Panc1 (cell line): ENCODE data around the gene AMFR. TPM values are rescaled to one million over a fixed set of nuclear protein-coding genes. Genes with fewer than 3 reads are reported as not detected.

Experiments
- ATAC-seq: fragments of 200-7000 bp; cut with Tn5 transposase; 2 replicates; pipeline ENCODE4 v1.9.1; 2020; ENCODE audit warnings: mild to moderate bottlenecking, moderate library complexity
- BruUV-seq: library from RNA; stranded (reverse); fragments of 400-500 nt; replicated peaks from 2 replicates; lab custom pipeline; 2021; lab: Mats Ljungman, UMichigan
- CTCF ChIA-PET: fragments of 300-600 bp; sonication (Branson Sonifier 250); formaldehyde crosslinking; loops from one replicate; lab custom pipeline; 2022; ENCODE audit warnings: antibody characterized with exemption; lab: Charles Lee
- POLR2A ChIA-PET: fragments of 300-600 bp; sonication (Branson Sonifier 250); formaldehyde crosslinking; loops from one replicate; lab custom pipeline; 2022; ENCODE audit warnings: antibody characterized with exemption; lab: Charles Lee
- DNase-seq: peaks from one replicate; pipeline ENCODE4 v3.0.0-alpha.2; 2010; ENCODE audit warnings: low read depth, low spot score
- H3K27ac ChIP-seq: 2 replicates; pipeline ENCODE4 v1.5.1; 2011; ENCODE audit warnings: mild to moderate bottlenecking, low read length, inconsistent platforms
- H3K27me3 ChIP-seq: fragments of 200-500 bp; sonication (Bioruptor generic); 2 replicates; pipeline ENCODE4 v1.6.0; 2014; ENCODE audit warnings: low read length, inconsistent platforms; ENCODE audit not compliant: control insufficient read depth, insufficient read depth
- H3K36me3 ChIP-seq: fragments of 200-500 bp; sonication (Bioruptor generic); 2 replicates; pipeline ENCODE4 v1.5.1; 2014; ENCODE audit warnings: inconsistent platforms, mild to moderate bottlenecking, low read length, moderate library complexity; ENCODE audit not compliant: control insufficient read depth, insufficient read depth
- H3K4me1 ChIP-seq: 2 replicates; pipeline ENCODE4 v1.5.1; 2011; ENCODE audit warnings: inconsistent platforms, mild to moderate bottlenecking, low read length, moderate library complexity; ENCODE audit not compliant: control insufficient read depth, insufficient read depth
- H3K4me3 ChIP-seq, 2 experiments: 2 replicates each; pipeline ENCODE4 v1.5.1; 2011 to 2012; ENCODE audit warnings: low read depth in 2 of 2, low read length in 2 of 2, mild to moderate bottlenecking in 2 of 2, inconsistent platforms in 1 of 2, moderate library complexity in 1 of 2
- H3K9me3 ChIP-seq: fragments of 200-500 bp; sonication (Bioruptor generic); 2 replicates; pipeline ENCODE4 v1.5.1; 2014; ENCODE audit warnings: low read depth, mild to moderate bottlenecking, inconsistent platforms, low read length, moderate library complexity; ENCODE audit not compliant: control insufficient read depth, insufficient read depth
- POLR2AphosphoS5 ChIP-seq: IDR thresholded peaks from 2 replicates; pipeline ENCODE4 v1.6.1; 2012; ENCODE audit warnings: mild to moderate bottlenecking, low read depth, low read length, moderate library complexity
- SIN3A ChIP-seq: IDR thresholded peaks from 2 replicates; pipeline ENCODE4 v1.6.1; 2012; ENCODE audit warnings: low read depth, mild to moderate bottlenecking, low read length, moderate library complexity, borderline replicate concordance; ENCODE audit not compliant: insufficient read depth
- TCF7L2 ChIP-seq: IDR thresholded peaks from 2 replicates; pipeline ENCODE4 v1.6.1; 2011; ENCODE audit warnings: mild to moderate bottlenecking, low read depth, low read length, inconsistent platforms
- in situ Hi-C: cut with HindIII; loops from 2 replicates; pipeline ENCODE4 v1.10.0; 2016; ENCODE audit warnings: low sequenced_read_pairs, low pct_unique_long_range_greater_than_20kb
- intact Hi-C: fragments of 100-400 bp; cut with micrococcal nuclease; formaldehyde crosslinking; loops from one replicate; pipeline ENCODE4 v1.10.0; 2022; ENCODE audit not compliant: unreplicated experiment
- total RNA-seq: library from RNA; stranded (reverse); gene quantifications from one replicate; pipeline ENCODE4 v1.2.1, GENCODE V29; 2021; ENCODE audit not compliant: unreplicated experiment
- TF ChIP-seq, protein P1 (sequence below): fragments of 450-650 bp; IDR thresholded peaks from 2 replicates; pipeline ENCODE4 v1.5.1; 2017; ENCODE audit warnings: mild to moderate bottlenecking
- TF ChIP-seq, protein P2 (sequence below), 2 experiments: IDR thresholded peaks; 2 replicates each; pipeline ENCODE4 v1.6.1; 2011 to 2012; ENCODE audit warnings: low read depth in 2 of 2, control low read depth in 1 of 2, low read length in 1 of 2, mild to moderate bottlenecking in 1 of 2, moderate library complexity in 1 of 2; ENCODE audit not compliant: insufficient read depth in 1 of 2

AMFR gene
- total RNA-seq, 1 experiment from 2014 or later: 89.6 TPM

DNA sequence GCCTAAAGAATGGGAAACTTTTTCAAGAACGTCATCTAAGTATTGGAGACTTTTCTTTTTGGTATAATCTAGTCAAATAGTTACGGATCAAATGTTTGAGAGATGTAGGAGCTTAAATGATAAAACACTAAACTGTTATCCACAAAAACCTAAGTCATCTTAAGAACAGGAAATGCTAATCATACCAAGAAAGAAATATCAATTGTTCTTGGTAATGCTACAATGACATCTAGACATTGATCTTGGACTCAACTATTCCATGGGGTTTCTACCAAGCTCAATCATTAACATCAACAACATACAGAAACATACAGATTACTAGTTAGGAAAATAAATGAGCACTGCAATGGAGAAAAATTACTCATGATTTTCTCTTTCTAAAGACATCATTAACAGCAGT lies 21.9 kb upstream of the AMFR start:
- ATAC-seq: no peak
- Histone ChIP-seq H3K27me3 (no peaks in the 10 kb centered on the region), H3K4me3 (no peak overlapping the region), H3K36me3 (peaks cover 16% of the 10 kb centered on the region), H3K9me3 (no peaks in the 10 kb centered on the region), H3K4me1 (peaks cover 16% of the 10 kb centered on the region), H3K27ac (no peak overlapping the region)
- DNase-seq: no peak
- intact Hi-C loops: no loop called here
- in situ Hi-C loops: no loop called here
- ChIA-PET POLR2A (no interaction called here), CTCF (no interaction called here)
- BruUV-seq: no TSS peak
- no peak for TF ChIP-seq POLR2AphosphoS5
- TF ChIP-seq, protein P1, sequence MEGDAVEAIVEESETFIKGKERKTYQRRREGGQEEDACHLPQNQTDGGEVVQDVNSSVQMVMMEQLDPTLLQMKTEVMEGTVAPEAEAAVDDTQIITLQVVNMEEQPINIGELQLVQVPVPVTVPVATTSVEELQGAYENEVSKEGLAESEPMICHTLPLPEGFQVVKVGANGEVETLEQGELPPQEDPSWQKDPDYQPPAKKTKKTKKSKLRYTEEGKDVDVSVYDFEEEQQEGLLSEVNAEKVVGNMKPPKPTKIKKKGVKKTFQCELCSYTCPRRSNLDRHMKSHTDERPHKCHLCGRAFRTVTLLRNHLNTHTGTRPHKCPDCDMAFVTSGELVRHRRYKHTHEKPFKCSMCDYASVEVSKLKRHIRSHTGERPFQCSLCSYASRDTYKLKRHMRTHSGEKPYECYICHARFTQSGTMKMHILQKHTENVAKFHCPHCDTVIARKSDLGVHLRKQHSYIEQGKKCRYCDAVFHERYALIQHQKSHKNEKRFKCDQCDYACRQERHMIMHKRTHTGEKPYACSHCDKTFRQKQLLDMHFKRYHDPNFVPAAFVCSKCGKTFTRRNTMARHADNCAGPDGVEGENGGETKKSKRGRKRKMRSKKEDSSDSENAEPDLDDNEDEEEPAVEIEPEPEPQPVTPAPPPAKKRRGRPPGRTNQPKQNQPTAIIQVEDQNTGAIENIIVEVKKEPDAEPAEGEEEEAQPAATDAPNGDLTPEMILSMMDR: no peak
- no peak for TF ChIP-seq SIN3A
- TF ChIP-seq TCF7L2: no peak
- TF ChIP-seq, protein P2, sequence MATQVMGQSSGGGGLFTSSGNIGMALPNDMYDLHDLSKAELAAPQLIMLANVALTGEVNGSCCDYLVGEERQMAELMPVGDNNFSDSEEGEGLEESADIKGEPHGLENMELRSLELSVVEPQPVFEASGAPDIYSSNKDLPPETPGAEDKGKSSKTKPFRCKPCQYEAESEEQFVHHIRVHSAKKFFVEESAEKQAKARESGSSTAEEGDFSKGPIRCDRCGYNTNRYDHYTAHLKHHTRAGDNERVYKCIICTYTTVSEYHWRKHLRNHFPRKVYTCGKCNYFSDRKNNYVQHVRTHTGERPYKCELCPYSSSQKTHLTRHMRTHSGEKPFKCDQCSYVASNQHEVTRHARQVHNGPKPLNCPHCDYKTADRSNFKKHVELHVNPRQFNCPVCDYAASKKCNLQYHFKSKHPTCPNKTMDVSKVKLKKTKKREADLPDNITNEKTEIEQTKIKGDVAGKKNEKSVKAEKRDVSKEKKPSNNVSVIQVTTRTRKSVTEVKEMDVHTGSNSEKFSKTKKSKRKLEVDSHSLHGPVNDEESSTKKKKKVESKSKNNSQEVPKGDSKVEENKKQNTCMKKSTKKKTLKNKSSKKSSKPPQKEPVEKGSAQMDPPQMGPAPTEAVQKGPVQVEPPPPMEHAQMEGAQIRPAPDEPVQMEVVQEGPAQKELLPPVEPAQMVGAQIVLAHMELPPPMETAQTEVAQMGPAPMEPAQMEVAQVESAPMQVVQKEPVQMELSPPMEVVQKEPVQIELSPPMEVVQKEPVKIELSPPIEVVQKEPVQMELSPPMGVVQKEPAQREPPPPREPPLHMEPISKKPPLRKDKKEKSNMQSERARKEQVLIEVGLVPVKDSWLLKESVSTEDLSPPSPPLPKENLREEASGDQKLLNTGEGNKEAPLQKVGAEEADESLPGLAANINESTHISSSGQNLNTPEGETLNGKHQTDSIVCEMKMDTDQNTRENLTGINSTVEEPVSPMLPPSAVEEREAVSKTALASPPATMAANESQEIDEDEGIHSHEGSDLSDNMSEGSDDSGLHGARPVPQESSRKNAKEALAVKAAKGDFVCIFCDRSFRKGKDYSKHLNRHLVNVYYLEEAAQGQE (IDR thresholded peaks at IDR 0.05; ENCODE audit: insufficient read depth in 1 of 2, low read depth in 2 of 2, low read length in 1 of 2): no peak

DNA sequence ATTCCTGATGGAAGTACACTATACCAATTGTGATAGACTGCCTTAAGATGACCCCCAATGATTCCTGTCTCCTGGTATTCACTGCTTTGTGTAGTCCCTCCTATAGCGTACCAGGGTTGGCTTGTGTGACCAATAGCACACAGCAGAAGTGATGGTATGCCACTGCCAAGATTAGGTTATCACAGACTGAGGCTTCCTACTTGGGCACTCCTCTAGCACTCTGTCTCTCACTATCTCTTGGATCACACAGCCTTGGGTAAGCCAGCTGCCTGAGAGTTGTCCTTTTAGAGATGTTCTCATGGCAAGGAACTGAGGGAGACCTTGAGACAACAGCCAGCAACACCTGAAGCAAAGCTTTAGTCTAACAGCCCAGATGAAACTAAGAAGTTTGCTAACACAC lies 12.7 kb upstream of the AMFR start:
- H3K9me3 ChIP-seq: no peaks in the 10 kb centered on the region
- H3K27me3 ChIP-seq: no peaks in the 10 kb centered on the region
- in situ Hi-C loops: no loop called here
- no TSS peak for BruUV-seq
- TF ChIP-seq, protein P2 (IDR thresholded peaks at IDR 0.05; ENCODE audit: insufficient read depth in 1 of 2, low read depth in 2 of 2, low read length in 1 of 2): no peak
- TF ChIP-seq TCF7L2: no peak
- TF ChIP-seq, protein P1: no peak
- no peak for TF ChIP-seq SIN3A
- no peak for TF ChIP-seq POLR2AphosphoS5
- intact Hi-C loops: no loop called here
- DNase-seq (no peak), ATAC-seq (no peak)
- no peak overlapping the region for H3K4me3 ChIP-seq
- CTCF ChIA-PET: no interaction called here
- peaks cover 6% of the 10 kb centered on the region; the same call in 1 of the 2 replicates for H3K36me3 ChIP-seq
- POLR2A ChIA-PET: no interaction called here
- H3K4me1 ChIP-seq: no peaks in the 10 kb centered on the region
- no peak overlapping the region for H3K27ac ChIP-seq
